Suprapubic skin (tissue), 4 donors: ENCODE results near the gene MMD2.

ENCODE experiments used
- POLR2A ChIP-seq, 2 donors: fragments of 450-650 bp; IDR thresholded peaks; one replicate each; pipeline ENCODE4 v1.6.1; 2017; ENCODE audit warnings: antibody characterized with exemption in 2 of 2, mild to moderate bottlenecking in 2 of 2, moderate library complexity in 2 of 2
- POLR2AphosphoS5 ChIP-seq, 3 donors: sonication (generic); formaldehyde crosslinking; IDR thresholded peaks; one replicate each; pipeline ENCODE4 v1.6.1; 2017; ENCODE audit warnings: antibody characterized with exemption in 3 of 3
- TF ChIP-seq, protein P1 (sequence below), 2 donors: fragments of 200-600 bp in 1 of 2; fragments of 450-650 bp in 1 of 2; sonication (generic) in 1 of 2; IDR thresholded peaks; one replicate each; pipeline ENCODE4 v1.5.1; 2016 to 2019; ENCODE audit warnings: antibody characterized with exemption in 2 of 2, mild to moderate bottlenecking in 1 of 2, moderate library complexity in 1 of 2

DNA sequence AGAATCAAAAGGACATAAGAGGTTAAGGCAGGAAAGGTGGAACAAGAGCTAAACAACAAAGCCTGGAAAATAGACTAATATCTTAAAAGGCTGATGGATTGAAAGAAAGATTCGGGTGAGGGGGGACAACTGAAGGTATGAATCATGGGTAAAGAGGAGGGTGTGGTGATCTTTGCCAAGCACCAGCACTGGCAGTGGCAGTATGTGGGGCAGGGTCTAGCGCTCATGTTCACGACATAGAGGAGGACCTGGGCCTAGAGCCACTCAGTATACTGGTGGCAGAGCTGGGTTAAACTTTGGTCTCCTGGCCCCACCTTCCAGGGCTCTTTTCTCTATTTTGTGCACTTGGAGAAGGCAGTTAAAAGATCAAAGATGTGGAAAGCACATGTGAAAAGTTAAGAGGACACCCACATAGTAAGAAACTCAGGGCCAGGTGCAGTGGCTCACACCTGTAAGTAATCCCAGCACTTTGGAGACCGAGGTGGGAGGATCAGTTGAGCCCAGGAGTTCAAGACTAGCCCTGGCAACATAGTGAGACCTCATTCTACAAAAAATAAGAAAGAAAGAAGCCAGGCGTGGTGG is 40.5 kb upstream of the MMD2 start:
- TF ChIP-seq, protein P1, sequence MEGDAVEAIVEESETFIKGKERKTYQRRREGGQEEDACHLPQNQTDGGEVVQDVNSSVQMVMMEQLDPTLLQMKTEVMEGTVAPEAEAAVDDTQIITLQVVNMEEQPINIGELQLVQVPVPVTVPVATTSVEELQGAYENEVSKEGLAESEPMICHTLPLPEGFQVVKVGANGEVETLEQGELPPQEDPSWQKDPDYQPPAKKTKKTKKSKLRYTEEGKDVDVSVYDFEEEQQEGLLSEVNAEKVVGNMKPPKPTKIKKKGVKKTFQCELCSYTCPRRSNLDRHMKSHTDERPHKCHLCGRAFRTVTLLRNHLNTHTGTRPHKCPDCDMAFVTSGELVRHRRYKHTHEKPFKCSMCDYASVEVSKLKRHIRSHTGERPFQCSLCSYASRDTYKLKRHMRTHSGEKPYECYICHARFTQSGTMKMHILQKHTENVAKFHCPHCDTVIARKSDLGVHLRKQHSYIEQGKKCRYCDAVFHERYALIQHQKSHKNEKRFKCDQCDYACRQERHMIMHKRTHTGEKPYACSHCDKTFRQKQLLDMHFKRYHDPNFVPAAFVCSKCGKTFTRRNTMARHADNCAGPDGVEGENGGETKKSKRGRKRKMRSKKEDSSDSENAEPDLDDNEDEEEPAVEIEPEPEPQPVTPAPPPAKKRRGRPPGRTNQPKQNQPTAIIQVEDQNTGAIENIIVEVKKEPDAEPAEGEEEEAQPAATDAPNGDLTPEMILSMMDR (IDR thresholded peaks at IDR 0.05), result no peak
- TF ChIP-seq POLR2A (IDR thresholded peaks at IDR 0.05) (no peak), POLR2AphosphoS5 (IDR thresholded peaks at IDR 0.05) (no peak)
